Breast epithelium (tissue), 4 donors: ENCODE measurements around the gene FHIT. TPM values are rescaled to one million over a fixed set of nuclear protein-coding genes. Genes with fewer than 3 reads are reported as not detected.

Experiments used
- DNase-seq, 2 donors: peaks; one replicate each; pipeline ENCODE4 v3.0.0-alpha.2; 2019; ENCODE audit warnings: low spot score in 2 of 2
- H3K27ac ChIP-seq, 2 donors: fragments of 200-600 bp; sonication (generic) in 1 of 2; one replicate each; pipeline ENCODE4 v1.5.1; 2016 to 2019; ENCODE audit warnings: mild to moderate bottlenecking in 1 of 2
- H3K27me3 ChIP-seq, 2 donors: fragments of 200-600 bp; sonication (generic) in 1 of 2; one replicate each; pipeline versions ENCODE4 v1.5.1 to v1.6.0; 2017 to 2019; ENCODE audit warnings: control low read depth in 1 of 2, mild to moderate bottlenecking in 1 of 2
- H3K36me3 ChIP-seq: fragments of 200-600 bp; one replicate; pipeline ENCODE4 v1.5.1; 2019
- H3K4me1 ChIP-seq, 2 donors: fragments of 200-600 bp; sonication (generic); one replicate each; pipeline ENCODE4 v1.5.1; 2016 to 2019; ENCODE audit warnings: control low read depth in 1 of 2
- H3K4me3 ChIP-seq, 3 donors: fragments of 200-600 bp; sonication (generic); 1 replicate in 2 of 3; 2 replicates in 1 of 3; pipeline ENCODE4 v1.5.1; 2016 to 2019; ENCODE audit warnings: mild to moderate bottlenecking in 3 of 3, moderate library complexity in 2 of 3
- H3K9me3 ChIP-seq, 2 donors: fragments of 200-600 bp; sonication (generic) in 1 of 2; one replicate each; pipeline ENCODE4 v1.5.1; 2016 to 2019; ENCODE audit warnings: control low read depth in 1 of 2
- POLR2A ChIP-seq: fragments of 450-650 bp; IDR thresholded peaks from one replicate; pipeline ENCODE4 v1.6.1; 2016; ENCODE audit warnings: antibody characterized with exemption, mild to moderate bottlenecking, moderate library complexity
- POLR2AphosphoS5 ChIP-seq, 3 donors: sonication (generic); formaldehyde crosslinking; IDR thresholded peaks; one replicate each; pipeline ENCODE4 v1.6.1; 2017; ENCODE audit warnings: antibody characterized with exemption in 3 of 3
- intact Hi-C: fragments of 100-400 bp; cut with DNase I; formaldehyde crosslinking; loops from one replicate; pipeline ENCODE4 v1.15.1; 2023; ENCODE audit warnings: low total_unique reads
- total RNA-seq, 3 donors: library from RNA; depleted of rRNA; stranded (reverse); fragments of >200 nt; gene quantifications; one replicate each; pipeline ENCODE4 v1.1.0, GENCODE V29; 2016
- TF ChIP-seq, protein P1 (sequence below), 3 donors: fragments of 450-650 bp; IDR thresholded peaks; one replicate each; pipeline ENCODE4 v1.5.1; 2016 to 2017; ENCODE audit warnings: antibody characterized with exemption in 3 of 3, mild to moderate bottlenecking in 3 of 3, moderate library complexity in 3 of 3

Gene FHIT
- total RNA-seq, 3 donors from 2014 or later, result 9.0 to 19.2 (median 17.7) TPM

DNA sequence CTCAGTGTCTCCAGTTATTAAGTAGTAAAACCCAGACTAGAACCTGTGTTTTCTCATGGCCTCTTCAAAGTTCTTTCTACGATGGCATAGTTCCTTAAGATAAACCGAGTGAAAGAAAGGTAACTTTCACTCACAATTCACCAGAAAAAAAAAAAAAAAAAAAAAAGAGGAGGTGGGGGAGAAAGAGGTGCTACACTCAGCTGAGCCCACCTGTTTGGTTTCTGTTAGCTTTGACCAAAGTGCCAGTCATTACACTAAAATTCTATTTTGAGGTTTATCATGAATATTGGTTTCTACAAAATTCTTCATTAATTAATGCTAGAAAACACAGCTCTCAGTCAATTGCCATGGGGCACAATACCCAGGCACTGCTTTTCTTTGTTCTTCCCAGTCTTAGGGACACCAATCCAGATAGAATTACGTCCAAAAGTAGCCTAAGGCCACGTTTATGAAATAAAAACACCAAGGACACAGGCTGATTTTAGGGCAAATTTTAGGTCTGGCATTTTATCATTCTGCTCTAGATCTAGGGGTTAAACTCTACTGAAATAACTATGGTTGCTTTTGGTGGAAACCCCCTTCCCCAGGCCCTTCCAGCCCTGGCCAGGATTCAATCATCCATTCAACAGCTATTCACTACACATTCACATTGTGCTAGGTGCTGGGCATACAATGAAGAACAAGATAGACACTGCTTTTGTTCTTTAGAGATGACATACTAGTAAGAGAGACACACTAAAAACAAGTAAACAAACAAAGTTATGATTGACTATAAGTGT, 1097.8 kb downstream of the FHIT start:
- H3K36me3 ChIP-seq, result no peaks in the 10 kb centered on the region
- DNase-seq, result no peak
- intact Hi-C loops, result no loop called here
- H3K4me1 ChIP-seq, result no peaks in the 10 kb centered on the region
- TF ChIP-seq POLR2A, result no peak
- TF ChIP-seq POLR2AphosphoS5 (IDR thresholded peaks at IDR 0.05), result no peak
- TF ChIP-seq, protein P1, sequence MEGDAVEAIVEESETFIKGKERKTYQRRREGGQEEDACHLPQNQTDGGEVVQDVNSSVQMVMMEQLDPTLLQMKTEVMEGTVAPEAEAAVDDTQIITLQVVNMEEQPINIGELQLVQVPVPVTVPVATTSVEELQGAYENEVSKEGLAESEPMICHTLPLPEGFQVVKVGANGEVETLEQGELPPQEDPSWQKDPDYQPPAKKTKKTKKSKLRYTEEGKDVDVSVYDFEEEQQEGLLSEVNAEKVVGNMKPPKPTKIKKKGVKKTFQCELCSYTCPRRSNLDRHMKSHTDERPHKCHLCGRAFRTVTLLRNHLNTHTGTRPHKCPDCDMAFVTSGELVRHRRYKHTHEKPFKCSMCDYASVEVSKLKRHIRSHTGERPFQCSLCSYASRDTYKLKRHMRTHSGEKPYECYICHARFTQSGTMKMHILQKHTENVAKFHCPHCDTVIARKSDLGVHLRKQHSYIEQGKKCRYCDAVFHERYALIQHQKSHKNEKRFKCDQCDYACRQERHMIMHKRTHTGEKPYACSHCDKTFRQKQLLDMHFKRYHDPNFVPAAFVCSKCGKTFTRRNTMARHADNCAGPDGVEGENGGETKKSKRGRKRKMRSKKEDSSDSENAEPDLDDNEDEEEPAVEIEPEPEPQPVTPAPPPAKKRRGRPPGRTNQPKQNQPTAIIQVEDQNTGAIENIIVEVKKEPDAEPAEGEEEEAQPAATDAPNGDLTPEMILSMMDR (IDR thresholded peaks at IDR 0.05), result no peak
- no peaks in the 10 kb centered on the region for H3K9me3 ChIP-seq
- H3K27me3 ChIP-seq, result no peaks in the 10 kb centered on the region
- H3K27ac ChIP-seq, result no peak overlapping the region
- no peak overlapping the region for H3K4me3 ChIP-seq

DNA sequence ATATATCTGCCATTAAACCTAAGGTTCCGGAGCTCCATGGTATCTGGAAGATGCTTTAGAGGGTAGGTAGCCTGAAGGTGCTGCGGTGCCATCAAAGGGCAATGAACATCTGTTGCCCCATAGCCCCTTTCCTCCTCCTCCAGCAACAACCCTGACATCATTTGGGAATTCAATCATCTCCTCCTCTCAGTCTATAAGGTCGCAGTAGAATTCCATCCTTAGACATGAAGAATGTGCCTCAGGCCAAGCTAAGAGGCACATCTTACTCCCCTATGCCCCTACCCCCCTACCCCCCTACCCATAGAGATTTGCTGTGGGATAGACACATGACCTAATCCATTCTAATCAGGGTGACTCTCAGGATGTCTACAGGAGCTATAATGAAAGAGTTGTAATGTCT, 1101.8 kb downstream of the FHIT start:
- Histone ChIP-seq H3K27me3 (no peaks in the 10 kb centered on the region), H3K9me3 (no peaks in the 10 kb centered on the region), H3K4me1 (no peaks in the 10 kb centered on the region), H3K27ac (no peak overlapping the region), H3K36me3 (no peaks in the 10 kb centered on the region), H3K4me3 (no peak overlapping the region)
- DNase-seq, result no peak
- intact Hi-C loops, result no loop called here
- no peak for TF ChIP-seq POLR2AphosphoS5 (IDR thresholded peaks at IDR 0.05)
- TF ChIP-seq, protein P1 (IDR thresholded peaks at IDR 0.05), result no peak
- TF ChIP-seq POLR2A, result no peak

DNA sequence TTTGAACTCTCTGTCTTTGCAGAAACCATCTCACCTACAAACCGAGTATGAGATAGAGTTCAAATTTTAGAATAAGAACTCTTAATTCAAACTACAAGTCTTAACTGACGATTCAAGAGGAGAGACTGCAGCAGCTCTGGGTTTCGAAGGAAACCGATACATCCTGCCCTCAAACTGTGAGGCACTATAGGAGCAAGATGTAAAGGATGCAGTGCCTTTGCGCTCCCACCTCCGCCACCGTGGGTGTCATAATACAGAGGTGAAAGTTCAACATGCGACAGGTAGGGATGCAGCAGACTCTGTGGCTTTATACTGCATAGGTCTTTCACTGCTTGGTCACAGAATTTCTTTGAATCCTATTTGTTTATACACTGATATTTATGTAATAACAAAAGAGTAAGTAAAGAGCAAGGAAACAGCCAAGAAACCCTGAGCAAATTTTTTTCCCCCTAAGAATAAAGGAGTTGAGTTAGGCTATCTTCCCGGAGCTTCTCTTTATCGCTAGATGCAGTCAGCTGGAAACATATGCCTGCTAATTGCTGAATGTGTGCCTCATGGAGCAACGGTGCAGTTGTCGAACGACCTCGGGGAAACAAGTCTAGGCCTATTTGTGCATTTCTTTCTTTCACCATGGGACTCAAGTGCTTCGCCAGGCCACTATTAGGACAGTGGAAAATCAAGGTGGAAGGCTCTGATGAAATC, 1103.9 kb downstream of the FHIT start:
- intact Hi-C loops, result no loop called here
- H3K27me3 ChIP-seq, result no peaks in the 10 kb centered on the region
- no peak for DNase-seq
- H3K27ac ChIP-seq, result no peak overlapping the region
- no peaks in the 10 kb centered on the region for H3K4me1 ChIP-seq
- H3K9me3 ChIP-seq, result no peaks in the 10 kb centered on the region
- H3K36me3 ChIP-seq, result no peaks in the 10 kb centered on the region
- TF ChIP-seq, protein P1 (IDR thresholded peaks at IDR 0.05), result no peak
- TF ChIP-seq POLR2AphosphoS5 (IDR thresholded peaks at IDR 0.05) (no peak), POLR2A (no peak)
- H3K4me3 ChIP-seq, result no peak overlapping the region

DNA sequence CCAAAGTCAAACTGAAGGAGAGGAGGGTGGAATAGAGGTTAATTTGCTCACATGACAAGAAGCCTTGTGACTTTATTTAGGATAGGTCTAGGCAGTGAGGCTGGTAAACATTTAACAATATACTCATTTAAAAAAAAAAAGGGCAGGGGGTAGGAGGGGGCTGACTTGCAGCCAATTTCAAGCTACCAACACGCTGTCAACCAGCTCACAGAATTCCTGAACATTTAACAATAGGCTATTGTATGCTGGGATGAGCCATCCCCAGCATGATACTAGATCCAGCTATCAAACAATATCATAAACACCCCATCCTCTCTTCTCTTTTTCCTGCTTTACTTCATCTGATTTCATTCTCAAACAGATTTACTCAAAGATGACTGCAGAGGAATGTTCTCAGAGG, 1105.1 kb downstream of the FHIT start:
- H3K36me3 ChIP-seq, result no peaks in the 10 kb centered on the region
- no peak for DNase-seq
- TF ChIP-seq, protein P1 (IDR thresholded peaks at IDR 0.05), result no peak
- TF ChIP-seq POLR2A, result no peak
- no peak overlapping the region for H3K4me3 ChIP-seq
- intact Hi-C loops, result no loop called here
- no peaks in the 10 kb centered on the region for H3K27me3 ChIP-seq
- no peak overlapping the region for H3K27ac ChIP-seq
- no peaks in the 10 kb centered on the region for H3K4me1 ChIP-seq
- no peaks in the 10 kb centered on the region for H3K9me3 ChIP-seq

DNA sequence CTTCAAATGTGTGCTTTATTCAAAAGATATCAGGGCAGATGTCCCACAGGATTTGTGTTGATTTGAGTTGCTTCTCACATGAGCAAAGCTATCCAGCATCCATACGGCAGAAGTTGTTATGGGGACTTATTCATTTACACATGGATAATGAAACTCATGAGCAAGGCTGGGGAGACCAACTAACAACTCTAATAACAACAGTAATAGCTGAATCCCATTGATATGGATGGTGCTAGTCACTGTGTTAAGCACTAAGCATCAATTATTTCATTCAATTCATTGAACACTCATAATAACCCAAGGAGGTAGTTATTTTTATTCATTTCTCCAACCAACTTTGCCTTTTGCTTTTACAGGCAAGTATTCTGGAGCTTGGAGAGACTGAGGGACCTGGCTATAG, 1107.2 kb downstream of the FHIT start:
- no peak for TF ChIP-seq POLR2AphosphoS5 (IDR thresholded peaks at IDR 0.05)
- TF ChIP-seq, protein P1 (IDR thresholded peaks at IDR 0.05), result no peak
- TF ChIP-seq POLR2A, result no peak
- Histone ChIP-seq H3K36me3 (no peaks in the 10 kb centered on the region), H3K27me3 (no peaks in the 10 kb centered on the region), H3K9me3 (no peaks in the 10 kb centered on the region), H3K4me1 (no peaks in the 10 kb centered on the region), H3K4me3 (no peak overlapping the region), H3K27ac (no peak overlapping the region)
- intact Hi-C loops, result no loop called here
- DNase-seq, result no peak
